IMR-90 (cell line): ENCODE measurements around the gene CFAP161. TPM values are rescaled to one million over a fixed set of nuclear protein-coding genes. Genes with fewer than 3 reads are reported as not detected.

Experiments
- ATAC-seq: fragments of 200-7000 bp; cut with Tn5 transposase; 2 replicates; pipeline ENCODE4 v1.9.1; 2020; ENCODE audit warnings: low read depth, mild to moderate bottlenecking, moderate library complexity
- BruUV-seq: library from RNA; stranded (reverse); fragments of 400-500 nt; replicated peaks from 2 replicates; lab custom pipeline; 2021; lab: Mats Ljungman, UMichigan
- CTCF ChIA-PET: fragments of 300-600 bp; formaldehyde crosslinking; extraction: SDS; loops from one replicate; lab custom pipeline; 2021; ENCODE audit warnings: antibody characterized with exemption; lab: Yijun Ruan, JAX
- POLR2A ChIA-PET: fragments of 300-600 bp; sonication (Branson Sonifier 250); formaldehyde crosslinking; loops from one replicate; lab custom pipeline; 2022; ENCODE audit warnings: antibody characterized with exemption; ENCODE audit not compliant: unreplicated experiment; lab: Charles Lee
- DNase-seq: peaks from one replicate; pipeline ENCODE4 v3.0.0; 2013
- H2AFZ ChIP-seq: replicated peaks from 2 replicates; pipeline ENCODE3; 2013; ENCODE audit warnings: low read length, mild to moderate bottlenecking; ENCODE audit not compliant: poor library complexity
- H2AK5ac ChIP-seq: 2 replicates; pipeline ENCODE4 v1.6.1; 2013; ENCODE audit warnings: low read depth, low read length, inconsistent platforms
- H2AK9ac ChIP-seq: replicated peaks from 2 replicates; pipeline ENCODE3; 2013; ENCODE audit warnings: mild to moderate bottlenecking, low read depth, low read length, moderate library complexity; ENCODE audit not compliant: poor library complexity
- H2BK120ac ChIP-seq: 2 replicates; pipeline ENCODE4 v1.6.1; 2013; ENCODE audit warnings: low read depth, low read length, inconsistent platforms
- H2BK15ac ChIP-seq: 3 replicates; pipeline ENCODE4 v1.6.1; 2013; ENCODE audit warnings: low read depth, low read length, inconsistent platforms
- H2BK20ac ChIP-seq: 2 replicates; pipeline ENCODE4 v1.6.1; 2013; ENCODE audit warnings: low read depth, mild to moderate bottlenecking, inconsistent platforms, low read length, moderate library complexity
- H2BK5ac ChIP-seq: 2 replicates; pipeline ENCODE4 v1.6.1; 2013; ENCODE audit warnings: mild to moderate bottlenecking, low read depth, low read length, inconsistent platforms; ENCODE audit not compliant: poor library complexity, severe bottlenecking
- H3K14ac ChIP-seq: replicated peaks from 2 replicates; pipeline ENCODE4 v1.6.1; 2013; ENCODE audit warnings: low read depth, low read length, inconsistent platforms
- H3K18ac ChIP-seq: 2 replicates; pipeline ENCODE4 v1.6.1; 2013; ENCODE audit warnings: low read depth, low read length, control low read depth
- H3K23ac ChIP-seq: 2 replicates; pipeline ENCODE4 v1.6.1; 2013; ENCODE audit warnings: low read depth, low read length, inconsistent platforms
- H3K27ac ChIP-seq: 2 replicates; pipeline ENCODE4 v1.5.1; 2013; ENCODE audit warnings: mild to moderate bottlenecking, control low read depth, low read length; ENCODE audit not compliant: insufficient read depth
- H3K27me3 ChIP-seq: 2 replicates; pipeline ENCODE4 v1.6.1; 2013; ENCODE audit warnings: low read length; ENCODE audit not compliant: control insufficient read depth, insufficient read depth
- H3K36me3 ChIP-seq: 2 replicates; pipeline ENCODE4 v1.6.1; 2013; ENCODE audit warnings: low read length, mixed read lengths; ENCODE audit not compliant: control insufficient read depth, insufficient read depth
- H3K4ac ChIP-seq: 2 replicates; pipeline ENCODE4 v1.6.1; 2013; ENCODE audit warnings: low read depth, low read length, inconsistent platforms
- H3K4me1 ChIP-seq: 2 replicates; pipeline ENCODE4 v1.6.1; 2013; ENCODE audit warnings: low read length, mixed read lengths; ENCODE audit not compliant: control insufficient read depth, insufficient read depth
- H3K4me2 ChIP-seq: 2 replicates; pipeline ENCODE4 v1.6.1; 2013; ENCODE audit warnings: low read depth, mild to moderate bottlenecking, control low read depth, low read length, moderate library complexity
- H3K4me3 ChIP-seq: 2 replicates; pipeline ENCODE4 v1.5.1; 2013; ENCODE audit warnings: low read depth, mild to moderate bottlenecking, control low read depth, low read length, moderate library complexity; ENCODE audit not compliant: insufficient read depth
- H3K56ac ChIP-seq: 2 replicates; pipeline ENCODE4 v1.6.1; 2013; ENCODE audit warnings: low read length, inconsistent platforms; ENCODE audit not compliant: insufficient read depth; ENCODE audit errors: extremely low read depth
- H3K79me1 ChIP-seq, 2 experiments: 2 replicates each; pipeline ENCODE4 v1.6.1; 2013; ENCODE audit warnings: low read length in 2 of 2, inconsistent platforms in 1 of 2, low read depth in 1 of 2
- H3K9ac ChIP-seq: 2 replicates; pipeline ENCODE4 v1.6.1; 2013; ENCODE audit warnings: low read depth, low read length, control low read depth
- H3K9me1 ChIP-seq: 2 replicates; pipeline ENCODE4 v1.6.1; 2013; ENCODE audit warnings: low read length, inconsistent platforms; ENCODE audit not compliant: insufficient read depth
- H3K9me3 ChIP-seq: 2 replicates; pipeline ENCODE4 v1.6.1; 2013; ENCODE audit warnings: low read length; ENCODE audit not compliant: control insufficient read depth, insufficient read depth
- H4K20me1 ChIP-seq: 2 replicates; pipeline ENCODE4 v1.6.1; 2013; ENCODE audit warnings: low read length, inconsistent platforms; ENCODE audit not compliant: insufficient read depth
- H4K5ac ChIP-seq: 2 replicates; pipeline ENCODE4 v1.6.1; 2013; ENCODE audit warnings: mild to moderate bottlenecking, low read depth, low read length, control low read depth
- H4K8ac ChIP-seq, 2 experiments: 2 replicates each; pipeline ENCODE4 v1.6.1; 2013; ENCODE audit warnings: low read depth in 2 of 2, low read length in 2 of 2, control low read depth in 1 of 2, inconsistent platforms in 1 of 2
- H4K91ac ChIP-seq: 2 replicates; pipeline ENCODE4 v1.6.1; 2013; ENCODE audit warnings: low read depth, low read length, inconsistent platforms; ENCODE audit not compliant: insufficient read depth
- CEBPB ChIP-seq: IDR thresholded peaks from 2 replicates; pipeline ENCODE4 v1.6.1; 2012; ENCODE audit warnings: low read depth, low read length, improper control_type of control experiment
- CHD1 ChIP-seq: IDR thresholded peaks from 2 replicates; pipeline ENCODE4 v1.6.1; 2012; ENCODE audit warnings: low read depth, low read length, improper control_type of control experiment
- CTCF ChIP-seq: conservative IDR thresholded peaks from 2 replicates; pipeline ENCODE4 v1.5.1; 2012; ENCODE audit warnings: mild to moderate bottlenecking, low read depth, low read length, improper control_type of control experiment
- ELK1 ChIP-seq: fragments of 150-350 bp; IDR thresholded peaks from 2 replicates; pipeline ENCODE4 v1.6.1; 2016; ENCODE audit warnings: low read depth, mild to moderate bottlenecking, low read length, moderate library complexity, borderline replicate concordance
- FOS ChIP-seq: fragments of 150-350 bp; IDR thresholded peaks from 2 replicates; pipeline ENCODE4 v1.6.1; 2016; ENCODE audit warnings: low read depth, low read length
- MAFK ChIP-seq: IDR thresholded peaks from 2 replicates; pipeline ENCODE4 v1.6.1; 2012; ENCODE audit warnings: low read depth, low read length, improper control_type of control experiment
- MXI1 ChIP-seq: IDR thresholded peaks from 2 replicates; pipeline ENCODE4 v1.6.1; 2012; ENCODE audit warnings: low read depth, mild to moderate bottlenecking, low read length, moderate library complexity, borderline replicate concordance
- NFE2L2 ChIP-seq: fragments of 150-350 bp; IDR thresholded peaks from 2 replicates; pipeline ENCODE4 v1.6.1; 2016; ENCODE audit warnings: low read depth, mild to moderate bottlenecking, low read length
- POLR2A ChIP-seq: IDR thresholded peaks from 2 replicates; pipeline ENCODE4 v1.6.1; 2012; ENCODE audit warnings: mild to moderate bottlenecking, low read depth, low read length
- RAD21 ChIP-seq: IDR thresholded peaks from 2 replicates; pipeline ENCODE4 v1.6.1; 2012; ENCODE audit warnings: low read length, improper control_type of control experiment
- RCOR1 ChIP-seq: IDR thresholded peaks from 2 replicates; pipeline ENCODE4 v1.6.1; 2012; ENCODE audit warnings: mild to moderate bottlenecking, low read length, improper control_type of control experiment; ENCODE audit not compliant: insufficient replicate concordance
- RFX5 ChIP-seq: IDR thresholded peaks from 2 replicates; pipeline ENCODE4 v1.8.0; 2012; ENCODE audit warnings: low read depth, mild to moderate bottlenecking, low read length, moderate library complexity
- SMC3 ChIP-seq: fragments of 150-350 bp; IDR thresholded peaks from 2 replicates; pipeline ENCODE4 v1.6.1; 2016; ENCODE audit warnings: low read depth, mild to moderate bottlenecking, antibody characterized with exemption, low read length, moderate library complexity
- USF2 ChIP-seq: fragments of 150-350 bp; IDR thresholded peaks from 2 replicates; pipeline ENCODE4 v1.6.1; 2017; ENCODE audit warnings: mild to moderate bottlenecking, antibody characterized with exemption, low read length, low read depth
- WGBS, 2 experiments: methylation state at CpG; one replicate each; pipeline versions ENCODE4 v1.1.5 to v1.1.7; 2013; ENCODE audit warnings: missing lambda C conversion rate in 2 of 2; ENCODE audit not compliant: insufficient read length in 1 of 2; ENCODE audit errors: extremely low coverage in 2 of 2; 5-methylcytosine and 5-hydroxymethylcytosine counted together
- dilution Hi-C: fragments of 300-500 bp; cut with HindIII; formaldehyde crosslinking; loops from one replicate; pipeline ENCODE4 v1.14.3; 2018; ENCODE audit warnings: low sequenced_read_pairs; ENCODE audit not compliant: unreplicated experiment
- in situ Hi-C: fragments of 300-500 bp; cut with MboI; formaldehyde crosslinking; loops from 3 replicates; pipeline ENCODE4 v1.14.3; 2019; ENCODE audit warnings: low sequenced_read_pairs, inconsistent platforms, mixed read lengths
- intact Hi-C: fragments of 100-400 bp; cut with micrococcal nuclease; formaldehyde crosslinking; loops from 2 replicates; pipeline ENCODE4 v1.10.0; 2022
- polyA plus RNA-seq, 3 experiments: library from polyadenylated mRNA; depleted of rRNA; stranded (reverse); fragments of >200 nt; gene quantifications; 2 replicates each; pipeline ENCODE4 v1.2.3, GENCODE V29; 2012; ENCODE audit warnings: low replicate concordance in 1 of 3
- total RNA-seq: library from RNA; depleted of rRNA; stranded (reverse); fragments of >200 nt; gene quantifications from 2 replicates; pipeline ENCODE4 v1.2.3, GENCODE V29; 2012

Gene CFAP161
- total and polyA plus RNA-seq, 2 of the 4 experiments (the other 2 are of a cell fraction): not detected

- Histone ChIP-seq H4K8ac (no peak overlapping the region), H3K4me1 (peaks cover 5% of the 10 kb centered on the region), H3K4me3 (no peak overlapping the region), H3K79me1 (no peaks in the 10 kb centered on the region), H2AFZ (no peak overlapping the region), H3K23ac (no peak overlapping the region), H2AK5ac (0 out of 2 replicates have a peak overlapping the region, but pooled peaks have one; percentile 38), H2BK120ac (no peak overlapping the region), H2BK20ac (no peak overlapping the region), H3K4ac (0 out of 2 replicates have a peak overlapping the region, but pooled peaks have one; percentile 16), H3K14ac (no peak overlapping the region), H3K9ac (no peak overlapping the region), H3K18ac (no peak overlapping the region), H3K27me3 (no peaks in the 10 kb centered on the region), H4K20me1 (no peaks in the 10 kb centered on the region), H3K27ac (no peak overlapping the region), H3K9me1 (peaks cover 7% of the 10 kb centered on the region; the same call in 1 of the 2 replicates), H2BK15ac (no peak overlapping the region), H3K9me3 (no peaks in the 10 kb centered on the region), H2AK9ac (no peak overlapping the region), H4K91ac (no peak overlapping the region), H2BK5ac (no peak overlapping the region), H4K5ac (no peak overlapping the region), H3K56ac (no peak overlapping the region), H3K36me3 (no peaks in the 10 kb centered on the region), H3K4me2 (no peak overlapping the region)
- DNase-seq (no peak), ATAC-seq (no peak)
- WGBS, 2 experiments: 100% methylated on average over 1 of the region's 6 CpGs; no CpG with 5 or more reads in 1 of the 2 experiments
- ChIA-PET CTCF (interaction anchor here (2.0 kb wide), 1 partner anchor 170 kb away, joined by 6 read pairs; no protein-coding TSS in a partner anchor), POLR2A (no interaction called here)
- TF ChIP-seq RCOR1 (no peak), CEBPB (no peak), MAFK (no peak), CHD1 (no peak), USF2 (no peak), SMC3 (no peak), POLR2A (no peak), MXI1 (no peak), CTCF (no peak), NFE2L2 (no peak), FOS (no peak), ELK1 (no peak), RFX5 (no peak), RAD21 (no peak)
- BruUV-seq: no TSS peak
- dilution Hi-C loops (no loop called here), intact Hi-C loops (loop anchor here (5.0 kb wide), 1 partner anchor 94 kb away; the partner anchor contains the start of gene TLNRD1), in situ Hi-C loops (no loop called here)
Measured at GRCh38 chr15:81096398-81096797, 37.7 kb upstream of the CFAP161 start.
